Measurements from ENCODE around the gene NBEAL1.

DNA sequence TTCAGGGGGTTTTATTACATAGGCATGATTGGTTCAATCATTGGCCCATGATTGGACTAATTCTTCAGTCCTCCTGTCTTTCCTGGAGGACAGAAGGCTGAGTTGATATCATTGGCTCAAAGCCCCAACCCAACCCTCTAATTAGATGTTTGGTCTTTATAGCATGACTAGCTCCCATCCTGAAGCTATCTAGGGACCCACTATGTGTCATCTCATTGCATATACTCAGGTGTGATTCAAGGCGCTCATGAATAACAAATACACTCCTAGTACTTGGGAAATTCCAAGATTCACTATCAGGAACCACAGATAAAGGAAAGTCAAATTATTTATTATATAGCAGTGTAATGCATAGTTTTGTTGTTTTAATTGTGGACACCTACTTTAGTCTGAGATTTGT is 24.9 kb upstream of the NBEAL1 start:
- TF ChIP-seq, protein P1, sequence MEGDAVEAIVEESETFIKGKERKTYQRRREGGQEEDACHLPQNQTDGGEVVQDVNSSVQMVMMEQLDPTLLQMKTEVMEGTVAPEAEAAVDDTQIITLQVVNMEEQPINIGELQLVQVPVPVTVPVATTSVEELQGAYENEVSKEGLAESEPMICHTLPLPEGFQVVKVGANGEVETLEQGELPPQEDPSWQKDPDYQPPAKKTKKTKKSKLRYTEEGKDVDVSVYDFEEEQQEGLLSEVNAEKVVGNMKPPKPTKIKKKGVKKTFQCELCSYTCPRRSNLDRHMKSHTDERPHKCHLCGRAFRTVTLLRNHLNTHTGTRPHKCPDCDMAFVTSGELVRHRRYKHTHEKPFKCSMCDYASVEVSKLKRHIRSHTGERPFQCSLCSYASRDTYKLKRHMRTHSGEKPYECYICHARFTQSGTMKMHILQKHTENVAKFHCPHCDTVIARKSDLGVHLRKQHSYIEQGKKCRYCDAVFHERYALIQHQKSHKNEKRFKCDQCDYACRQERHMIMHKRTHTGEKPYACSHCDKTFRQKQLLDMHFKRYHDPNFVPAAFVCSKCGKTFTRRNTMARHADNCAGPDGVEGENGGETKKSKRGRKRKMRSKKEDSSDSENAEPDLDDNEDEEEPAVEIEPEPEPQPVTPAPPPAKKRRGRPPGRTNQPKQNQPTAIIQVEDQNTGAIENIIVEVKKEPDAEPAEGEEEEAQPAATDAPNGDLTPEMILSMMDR (optimal IDR thresholded peaks at IDR 0.05 in 1 of 3, IDR thresholded peaks at IDR 0.05 in 1 of 3, conservative IDR thresholded peaks at IDR 0.05 in 1 of 3; ENCODE audit: extremely low read depth in 1 of 3, insufficient read depth in 2 of 3, low read length in 3 of 3) = no peak
- no peak for TF ChIP-seq EZH2 (IDR thresholded peaks at IDR 0.05; ENCODE audit: low read length)
